ENCODE data around the gene PAN3.
"Not testable (repeated sequence)": the region's sequence is repeated elsewhere in the genome, so short reads cannot be mapped to it uniquely, and the experiment has no call there.

The PAN3 gene, protein sequence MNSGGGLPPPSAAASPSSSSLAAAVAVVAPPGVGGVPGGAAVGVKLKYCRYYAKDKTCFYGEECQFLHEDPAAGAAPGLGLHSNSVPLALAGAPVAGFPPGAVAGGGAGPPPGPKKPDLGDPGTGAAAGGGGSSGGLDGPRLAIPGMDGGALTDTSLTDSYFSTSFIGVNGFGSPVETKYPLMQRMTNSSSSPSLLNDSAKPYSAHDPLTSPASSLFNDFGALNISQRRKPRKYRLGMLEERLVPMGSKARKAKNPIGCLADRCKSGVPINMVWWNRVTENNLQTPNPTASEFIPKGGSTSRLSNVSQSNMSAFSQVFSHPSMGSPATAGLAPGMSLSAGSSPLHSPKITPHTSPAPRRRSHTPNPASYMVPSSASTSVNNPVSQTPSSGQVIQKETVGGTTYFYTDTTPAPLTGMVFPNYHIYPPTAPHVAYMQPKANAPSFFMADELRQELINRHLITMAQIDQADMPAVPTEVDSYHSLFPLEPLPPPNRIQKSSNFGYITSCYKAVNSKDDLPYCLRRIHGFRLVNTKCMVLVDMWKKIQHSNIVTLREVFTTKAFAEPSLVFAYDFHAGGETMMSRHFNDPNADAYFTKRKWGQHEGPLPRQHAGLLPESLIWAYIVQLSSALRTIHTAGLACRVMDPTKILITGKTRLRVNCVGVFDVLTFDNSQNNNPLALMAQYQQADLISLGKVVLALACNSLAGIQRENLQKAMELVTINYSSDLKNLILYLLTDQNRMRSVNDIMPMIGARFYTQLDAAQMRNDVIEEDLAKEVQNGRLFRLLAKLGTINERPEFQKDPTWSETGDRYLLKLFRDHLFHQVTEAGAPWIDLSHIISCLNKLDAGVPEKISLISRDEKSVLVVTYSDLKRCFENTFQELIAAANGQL

DNA sequence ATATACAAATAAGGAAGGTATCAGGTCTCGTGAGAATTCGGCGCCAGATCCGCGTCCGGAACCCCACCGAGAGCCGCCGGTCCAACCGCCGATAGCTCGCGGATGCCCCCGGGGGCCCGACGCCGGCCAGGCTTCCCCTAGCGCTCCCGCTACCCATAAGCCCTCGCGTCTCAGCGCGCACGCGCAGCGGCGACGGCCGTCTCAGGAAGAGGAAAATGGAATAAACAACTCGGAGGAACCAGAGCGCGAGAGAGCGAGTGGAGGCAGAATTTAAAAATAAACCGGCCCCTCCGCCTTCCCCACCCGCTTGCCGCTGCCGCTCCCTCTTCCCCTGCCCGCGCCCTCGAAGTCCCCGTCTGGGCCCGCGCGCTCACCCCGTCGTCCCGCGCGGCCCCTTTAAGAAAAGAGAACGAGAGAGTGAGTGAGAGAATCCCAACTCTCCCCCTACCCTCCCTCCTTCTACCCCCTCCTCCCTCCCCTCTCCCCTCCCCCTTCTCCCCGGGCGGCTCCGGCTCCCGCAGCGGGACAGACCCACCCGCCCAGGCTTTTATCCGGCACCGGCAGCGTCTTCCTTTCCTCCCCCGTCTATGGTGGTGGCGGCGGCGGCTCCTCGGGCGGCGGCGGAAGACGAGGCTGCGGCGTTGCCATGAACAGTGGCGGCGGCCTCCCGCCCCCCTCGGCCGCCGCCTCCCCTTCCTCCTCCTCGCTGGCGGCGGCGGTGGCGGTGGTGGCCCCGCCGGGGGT, at the start of gene PAN3:
Gene PAN3, plus strand, starts transcription at position 534 of the 744 bp plus-strand sequence. Its CDS starts 113 bp downstream, at position 647.
- DNase-seq (ENCODE audit: low read depth in 2 of 2) = peak; percentile 77 to 80

DNA sequence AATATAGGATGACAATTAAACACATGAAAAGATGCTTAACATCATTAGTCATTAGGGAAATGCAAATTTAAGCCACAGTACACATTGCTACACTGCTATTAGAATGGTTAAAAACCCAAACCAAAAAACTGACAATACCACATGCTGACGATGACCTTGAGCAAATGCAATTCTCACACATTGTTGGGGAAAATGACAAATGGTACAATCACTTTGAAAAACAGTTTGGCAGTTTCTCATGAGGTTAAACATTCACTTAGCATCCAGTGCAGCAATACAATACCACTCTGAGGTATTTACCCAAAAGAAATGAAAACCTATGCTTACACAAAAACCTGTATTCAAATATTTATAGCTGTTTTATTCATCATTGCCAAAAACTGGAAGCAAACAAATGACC, 49.3 kb upstream of the PAN3 start:
- DNase-seq (ENCODE audit: low read depth in 2 of 2) = no peak

DNA sequence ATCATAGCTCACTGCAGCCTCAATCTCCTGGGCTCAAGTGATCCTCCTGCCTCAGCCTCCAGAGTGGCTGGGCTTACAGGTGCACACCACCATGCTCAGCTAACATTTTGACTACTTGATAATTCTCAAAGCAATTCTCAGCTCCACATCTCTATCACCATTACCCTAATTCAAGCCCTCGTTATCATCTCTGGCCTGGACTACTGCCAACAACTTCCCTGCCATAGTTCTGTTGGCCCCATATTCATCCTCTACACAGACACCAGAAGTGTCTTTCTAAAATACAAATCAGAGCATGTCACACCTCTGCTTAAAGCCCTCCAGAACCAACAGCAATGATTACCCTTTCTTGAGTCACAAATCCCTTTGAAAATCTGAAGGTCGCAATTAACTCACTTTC, 45.9 kb upstream of the PAN3 start:
- no peak for DNase-seq (ENCODE audit: low read depth in 2 of 2)

DNA sequence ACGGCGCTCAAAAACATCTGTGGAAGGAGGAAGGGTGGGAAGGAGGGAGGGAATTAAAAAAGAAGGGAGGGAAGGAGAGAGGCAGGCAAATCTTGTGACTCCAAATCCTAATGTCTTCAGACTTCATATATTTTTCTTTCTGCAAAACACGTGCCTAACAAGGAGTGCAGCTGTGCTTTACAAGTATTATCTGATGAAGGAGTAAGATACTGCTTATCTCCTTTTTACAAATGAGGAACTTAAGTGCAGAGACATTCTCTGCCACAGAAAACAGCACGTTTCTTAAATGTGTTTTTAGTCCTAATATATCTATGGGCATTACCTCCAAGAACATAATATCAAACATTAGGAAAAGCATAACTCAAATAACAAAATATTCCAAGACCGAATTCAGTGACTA, 44.5 kb upstream of the PAN3 start:
- no peak for DNase-seq (ENCODE audit: low read depth in 2 of 2)

DNA sequence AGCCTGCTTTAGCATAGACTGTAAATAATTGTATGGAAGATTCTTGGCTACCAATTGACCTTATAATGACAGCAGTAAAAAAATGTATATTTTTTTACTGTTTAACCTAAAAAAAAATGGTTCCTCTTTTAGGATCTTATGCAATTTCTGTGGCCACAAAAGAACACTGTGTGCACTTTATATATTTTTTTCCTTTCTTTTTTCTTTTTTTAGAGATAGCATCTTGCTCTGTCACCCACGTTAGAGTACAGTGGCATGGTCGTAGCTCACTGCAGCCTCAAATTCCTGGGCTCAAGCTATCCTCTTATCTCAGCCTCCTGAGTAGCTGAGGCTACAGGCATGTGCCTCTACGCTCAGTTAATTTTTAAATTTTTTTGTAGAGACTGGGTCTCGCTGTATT, 44.0 kb upstream of the PAN3 start:
- no peak for DNase-seq (ENCODE audit: low read depth in 2 of 2)

DNA sequence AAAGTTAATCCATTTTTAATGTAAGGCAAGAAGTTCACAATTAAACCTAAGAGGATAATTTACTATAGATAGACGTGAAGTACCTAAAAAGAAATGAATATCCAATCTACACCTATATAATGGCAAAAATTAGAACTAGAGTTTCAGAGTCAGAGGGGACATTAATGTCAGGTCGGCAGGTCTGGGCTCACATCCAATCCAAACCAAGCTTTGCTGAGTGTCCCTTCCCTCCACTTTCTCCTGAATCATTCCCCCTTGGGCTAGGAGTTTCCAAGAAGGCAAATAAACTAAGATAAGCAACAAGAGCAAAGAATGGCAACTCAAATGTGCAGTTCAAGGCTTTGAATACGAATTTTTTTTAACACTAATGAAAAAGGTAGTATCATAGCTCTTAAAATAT, 40.8 kb upstream of the PAN3 start:
- no peak for DNase-seq (ENCODE audit: low read depth in 2 of 2)

DNA sequence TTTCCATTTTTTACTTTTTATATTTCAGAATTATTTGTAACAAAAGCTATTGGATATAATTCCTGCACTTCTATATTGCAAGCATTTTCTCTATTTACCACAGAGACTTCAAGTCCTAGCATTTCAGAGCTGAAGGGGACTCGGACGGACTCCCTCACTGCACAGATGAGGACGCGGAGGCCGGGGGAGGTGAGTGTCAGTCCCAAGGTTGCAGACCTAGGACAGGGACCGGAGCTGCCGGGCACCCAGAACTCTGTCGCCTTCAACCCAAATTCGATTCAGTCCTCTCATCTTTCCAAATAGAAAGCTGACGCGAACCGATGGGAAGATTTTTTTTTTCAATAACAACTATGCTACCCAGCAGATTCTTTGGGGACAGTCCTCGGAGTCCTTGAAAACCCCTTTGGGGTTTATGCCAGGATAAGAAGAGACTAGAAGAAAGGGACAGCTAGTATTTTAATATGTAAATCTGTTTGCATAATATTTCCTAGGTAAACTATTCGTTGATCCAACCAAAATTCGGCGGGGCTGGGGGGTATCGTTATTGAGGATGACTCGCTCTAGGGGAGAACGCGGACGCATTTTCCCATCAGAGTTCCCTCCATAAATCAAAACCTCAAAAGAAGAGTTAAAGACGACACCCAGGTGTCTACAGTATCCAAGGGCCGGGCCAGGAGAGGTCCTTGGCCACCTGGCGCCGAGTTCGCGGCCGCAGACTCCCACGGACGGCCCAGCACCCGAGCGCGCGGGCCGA, 38.8 kb upstream of the PAN3 start:
- DNase-seq (ENCODE audit: low read depth in 2 of 2) = no peak

DNA sequence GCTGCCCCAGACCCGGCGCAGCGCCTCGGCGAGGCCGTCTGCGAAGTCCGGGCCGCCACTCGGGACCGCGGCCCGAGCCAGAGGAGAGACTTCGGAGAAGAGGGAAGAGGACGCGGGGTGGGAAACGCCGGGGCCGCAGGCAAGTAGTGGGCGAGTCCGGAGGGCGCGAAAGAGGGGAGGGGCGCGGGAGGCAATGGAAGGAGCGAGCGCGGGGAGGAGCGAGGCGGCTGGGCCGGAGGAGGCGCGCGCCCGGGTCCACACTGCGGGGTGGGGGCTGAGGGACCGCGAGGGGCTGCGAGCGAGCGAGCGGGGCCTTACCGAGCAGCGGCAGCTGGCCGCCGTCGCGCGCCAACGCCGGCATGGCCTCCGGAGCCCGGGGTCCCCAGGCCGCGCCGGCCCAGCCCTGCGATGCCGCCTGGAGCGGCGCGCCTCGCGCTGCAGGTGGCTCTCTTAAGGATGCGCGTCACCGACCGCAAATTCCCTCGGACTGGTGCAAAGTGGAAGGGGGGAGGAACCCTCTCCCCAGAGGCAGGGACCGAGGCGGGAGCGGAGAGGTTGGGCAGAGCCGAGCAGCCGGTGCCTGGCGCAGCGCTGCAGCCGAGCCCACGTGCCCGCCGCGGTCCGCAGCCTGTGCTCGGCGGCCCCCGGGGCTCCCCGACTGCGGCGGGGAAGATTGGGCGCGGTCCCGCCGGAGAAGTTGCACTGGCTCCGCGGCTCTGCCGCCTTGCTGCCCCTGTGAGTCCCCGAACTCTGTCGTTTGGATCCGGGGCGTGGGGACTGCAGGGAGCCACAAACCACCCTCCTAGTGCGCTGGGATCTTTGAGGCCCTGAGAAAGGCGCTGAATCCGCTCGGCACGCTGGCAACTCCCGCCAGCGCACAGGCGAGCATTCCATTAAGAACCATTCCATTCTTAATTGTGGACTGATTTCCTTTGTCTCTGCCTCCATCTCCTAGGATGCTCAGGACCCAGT, 37.9 kb upstream of the PAN3 start, which contains the start of gene FLT3:
Gene FLT3, minus strand, starts transcription at position 427 of the 972 bp plus-strand sequence. Its CDS starts 66 bp downstream, at position 361.
- no peak for DNase-seq (ENCODE audit: low read depth in 2 of 2)

DNA sequence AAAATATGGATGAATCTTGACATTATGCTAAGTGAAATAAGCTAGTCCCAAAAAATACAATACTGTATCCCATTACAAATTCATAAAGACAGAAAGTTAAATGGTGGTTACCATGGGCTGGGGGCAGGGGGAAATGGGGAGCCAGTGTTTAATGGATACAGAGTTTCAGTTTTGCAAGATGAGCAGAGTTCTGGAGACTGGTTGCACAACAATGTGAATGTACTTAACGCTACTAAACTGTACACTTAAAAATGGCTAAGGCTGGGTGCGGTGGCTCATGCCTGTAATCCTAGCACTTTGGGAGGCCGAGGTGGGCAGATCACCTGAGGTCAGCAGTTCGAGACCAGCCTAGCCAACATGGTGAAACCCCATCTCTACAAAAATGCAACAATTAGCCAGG, 36.5 kb upstream of the PAN3 start:
- DNase-seq (ENCODE audit: low read depth in 2 of 2) = not testable (repeated sequence)

DNA sequence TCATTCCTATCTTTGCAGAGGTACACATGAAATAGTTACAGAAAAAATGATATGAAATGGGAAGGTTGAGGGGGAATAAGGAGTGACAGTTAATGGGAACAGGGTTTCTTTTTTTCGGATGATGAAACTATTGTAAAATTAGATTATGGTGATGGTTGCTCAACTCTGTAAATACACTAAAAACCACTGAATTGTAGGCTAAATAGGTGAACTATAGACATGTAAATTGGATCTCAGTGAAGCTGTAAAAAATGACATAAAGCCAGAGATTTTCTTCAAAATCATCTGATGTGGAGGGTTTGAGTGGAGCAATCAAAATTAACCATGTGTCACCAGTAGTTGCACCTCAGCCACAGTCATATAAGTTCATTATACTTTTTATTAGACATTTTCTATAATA, 31.4 kb upstream of the PAN3 start:
- DNase-seq (ENCODE audit: low read depth in 2 of 2) = no peak

DNA sequence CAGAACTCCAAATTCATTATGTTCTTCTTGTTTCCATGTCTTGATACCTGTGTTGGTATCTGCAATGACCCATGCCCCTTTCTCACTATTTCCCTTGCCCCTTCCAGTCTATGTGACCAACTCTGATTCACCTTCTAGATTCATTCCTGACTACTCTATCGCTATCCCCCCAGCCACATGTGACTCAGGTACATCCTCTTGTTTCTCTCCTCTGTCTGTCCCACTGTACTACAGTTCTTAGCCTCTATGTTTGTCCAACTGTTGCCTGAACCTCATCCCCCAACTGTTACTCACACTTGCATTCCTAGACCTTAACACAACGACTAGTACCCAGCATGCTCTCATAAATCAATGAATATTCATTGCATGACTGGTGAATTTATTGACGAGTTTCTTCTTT, 27.9 kb upstream of the PAN3 start:
- DNase-seq (ENCODE audit: low read depth in 2 of 2) = no peak

DNA sequence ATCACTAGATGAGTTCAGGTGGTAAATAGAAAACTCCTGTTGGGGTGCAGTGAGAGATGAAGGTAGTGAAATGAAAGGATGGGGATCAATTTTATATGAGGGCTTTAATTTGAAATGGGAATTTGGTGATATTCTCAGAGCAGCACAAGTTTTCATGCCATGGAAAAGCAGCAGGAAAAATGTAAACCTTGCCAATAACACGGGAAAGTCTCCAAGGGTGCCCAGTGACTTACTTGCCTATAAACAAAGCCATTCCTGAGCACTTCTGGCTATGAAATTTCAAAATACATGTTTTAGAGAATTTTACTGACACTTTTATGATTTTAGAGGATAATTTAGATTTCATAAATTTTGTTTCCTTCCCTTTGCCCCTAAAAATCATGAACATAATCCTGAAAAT, 21.6 kb upstream of the PAN3 start:
- DNase-seq (ENCODE audit: low read depth in 2 of 2) = no peak

DNA sequence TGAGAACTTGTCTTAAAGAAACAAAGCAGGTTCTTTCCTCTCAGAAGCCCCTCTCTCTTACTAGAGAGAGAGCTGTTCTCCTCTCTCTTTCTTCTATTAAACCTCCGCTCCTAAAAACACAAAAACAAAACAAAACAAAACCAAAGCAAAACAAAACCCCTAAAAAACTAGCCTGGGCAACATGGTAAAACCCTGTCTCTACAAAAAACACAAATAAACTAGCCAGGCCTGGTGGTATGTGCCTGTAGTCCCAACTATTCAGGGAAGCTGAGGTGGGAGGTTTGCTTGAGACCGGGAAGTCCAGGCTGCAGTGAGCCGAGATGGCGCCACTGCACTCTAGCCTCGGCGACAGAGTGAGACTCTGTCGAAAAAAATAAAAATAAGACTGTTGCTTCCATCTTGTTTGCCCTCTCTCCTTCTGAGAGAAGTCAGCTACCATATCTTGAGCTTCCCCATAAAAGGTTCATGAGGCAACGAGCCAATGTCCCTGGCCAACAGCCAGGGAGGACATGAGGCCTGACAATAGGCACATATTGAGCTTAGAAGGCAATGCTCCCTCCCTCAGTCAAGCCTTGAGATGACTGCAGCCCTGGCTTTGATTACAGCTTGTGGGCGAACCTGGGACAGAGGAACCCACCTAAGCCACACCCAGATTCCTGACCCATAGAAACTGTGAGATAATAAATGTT, 20.5 kb upstream of the PAN3 start:
- DNase-seq (ENCODE audit: low read depth in 2 of 2) = no peak

DNA sequence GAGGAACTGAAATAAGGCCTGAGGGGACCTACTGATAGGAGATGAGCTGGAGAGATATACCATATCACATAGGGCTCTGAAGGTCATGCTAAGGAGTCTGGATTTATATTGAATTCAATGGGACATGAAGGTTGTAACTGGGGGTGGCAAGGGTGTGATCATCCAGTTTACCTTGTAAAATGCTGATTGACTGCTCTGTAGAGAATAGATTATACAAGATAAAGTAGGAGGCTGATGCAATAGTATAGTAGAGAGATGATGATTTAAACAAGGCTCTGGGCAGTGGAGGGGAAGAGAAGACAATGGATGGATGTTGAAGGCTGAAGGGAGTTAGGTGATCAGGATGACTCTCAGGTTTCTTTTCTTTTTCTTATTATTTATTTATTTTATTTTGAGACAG, 18.0 kb upstream of the PAN3 start:
- no peak for DNase-seq (ENCODE audit: low read depth in 2 of 2)

DNA sequence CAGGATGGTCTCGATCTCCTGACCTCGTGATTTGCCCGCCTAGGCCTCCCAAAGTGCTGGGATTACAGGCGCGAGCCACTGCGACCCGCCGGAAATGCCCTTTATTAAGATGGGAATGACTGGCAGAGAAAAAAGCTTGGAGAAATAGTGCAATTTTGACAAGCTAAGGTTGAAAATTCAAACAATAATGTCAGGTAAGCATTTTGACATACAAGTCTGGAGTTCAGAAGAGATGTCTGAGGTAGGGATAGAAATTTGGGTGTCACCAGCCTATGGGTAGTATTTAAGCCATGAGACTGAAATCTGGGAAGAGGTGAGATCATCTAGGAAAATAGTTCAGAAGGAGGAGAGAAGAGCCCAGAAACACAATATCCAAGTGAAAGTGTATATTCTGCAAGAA, 17.1 kb upstream of the PAN3 start:
- no peak for DNase-seq (ENCODE audit: low read depth in 2 of 2)

DNA sequence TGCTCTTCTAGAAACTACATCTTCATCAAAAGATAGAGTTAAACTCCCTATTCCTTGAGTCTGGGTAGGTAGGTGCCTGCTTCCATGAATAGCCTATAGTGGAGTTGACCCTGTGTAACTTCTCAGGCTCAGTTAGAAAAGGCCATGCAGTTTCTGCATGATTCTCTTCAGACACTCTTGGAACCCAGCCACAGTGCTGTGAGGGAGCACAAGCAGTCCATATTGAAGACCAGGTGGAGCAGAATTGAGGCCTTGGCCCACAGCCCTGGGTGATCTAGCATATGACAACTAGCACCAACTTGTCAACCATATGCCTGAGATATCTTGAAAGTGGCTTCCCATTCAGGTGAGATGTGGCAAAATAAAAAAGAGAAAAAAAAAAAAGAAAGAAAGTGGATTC, 10.3 kb upstream of the PAN3 start:
- DNase-seq (ENCODE audit: low read depth in 2 of 2) = no peak

DNA sequence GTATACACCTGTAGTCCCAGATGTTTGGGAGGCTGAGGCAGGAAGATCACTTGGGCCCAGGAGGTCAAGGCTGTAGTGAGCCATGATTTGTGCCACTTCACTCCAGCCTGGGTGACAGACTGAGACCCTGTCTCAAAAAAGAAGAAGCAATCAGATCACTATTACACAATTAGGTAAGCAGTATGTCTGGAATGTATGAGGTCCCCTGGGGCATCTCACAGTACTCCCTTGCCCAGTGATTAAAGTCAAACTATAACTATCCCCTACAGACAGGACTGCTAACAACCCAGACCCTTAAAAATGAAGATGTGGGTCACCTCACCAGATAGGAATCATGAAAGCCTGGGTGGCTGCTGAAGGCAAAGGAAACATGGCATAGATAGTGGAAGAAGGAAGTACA, 9.4 kb upstream of the PAN3 start:
- DNase-seq (ENCODE audit: low read depth in 2 of 2) = no peak

DNA sequence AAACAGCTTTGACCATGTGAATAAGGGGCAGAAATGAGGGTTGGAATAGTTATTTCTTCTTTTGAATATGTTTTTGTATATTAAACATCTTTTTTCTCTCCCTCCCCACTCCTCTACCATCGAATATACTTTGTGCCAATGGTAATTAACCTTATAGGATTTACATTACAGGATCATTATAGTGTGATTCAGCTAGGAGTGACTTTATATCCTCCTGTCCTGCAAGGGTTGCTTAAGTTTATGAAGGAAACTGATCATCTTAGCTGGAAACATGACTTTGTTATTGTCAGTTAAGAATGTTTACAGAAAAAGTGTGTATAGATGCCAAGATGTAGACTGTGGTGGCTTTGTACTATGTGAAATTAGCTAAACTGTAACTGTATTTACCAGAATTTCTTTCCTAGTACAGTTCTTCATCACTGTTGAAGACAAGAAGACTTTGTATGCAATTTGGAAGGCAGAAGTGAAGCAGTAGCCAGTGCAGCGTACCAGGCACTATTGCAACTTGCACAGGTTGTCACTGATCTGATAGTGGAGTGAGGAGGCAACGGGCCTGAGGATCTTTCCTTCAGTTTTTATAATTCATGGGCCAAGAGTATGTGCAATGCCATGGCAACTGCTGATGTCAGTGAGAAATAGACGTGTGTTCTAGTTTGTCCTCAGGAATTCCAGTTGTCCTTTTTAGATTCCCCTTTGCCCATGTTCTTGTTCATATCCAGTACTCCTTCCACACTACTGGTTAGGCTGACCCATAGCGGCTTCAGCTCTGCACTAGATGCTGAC, 8.2 kb upstream of the PAN3 start:
- no peak for DNase-seq (ENCODE audit: low read depth in 2 of 2)

DNA sequence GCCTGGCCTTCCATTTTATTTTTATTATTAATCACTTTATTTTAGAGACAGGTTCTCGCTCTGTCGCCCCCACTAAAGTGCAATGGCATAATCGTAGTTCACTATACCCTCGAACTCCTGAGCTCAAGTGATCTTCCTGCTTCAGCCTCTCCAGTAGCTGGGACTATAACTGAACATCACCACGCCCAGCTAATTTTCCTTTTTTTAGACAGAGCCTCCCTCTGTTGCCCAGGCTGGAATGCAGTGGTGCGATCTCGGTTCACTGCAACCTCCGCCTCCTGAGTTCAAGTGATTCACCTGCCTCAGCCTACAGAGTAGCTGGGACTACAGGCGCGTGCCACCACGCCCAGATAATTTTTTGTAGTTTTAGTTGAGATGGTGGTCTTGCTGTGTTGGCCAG, 6.7 kb upstream of the PAN3 start:
- no peak for DNase-seq (ENCODE audit: low read depth in 2 of 2)

Measured in stimulated activated CD4-positive, alpha-beta T cell treated with anti-CD3 and anti-CD28 coated beads, Interleukin-1b, Interleukin-23, amount 100 ng/mL, for 1 hour (primary cell).